RWPE1 (cell line): ENCODE data around the gene HOXB4.

Experiments
- CTCF ChIA-PET: fragments of 350-600 bp; sonication (Branson Sonifier 250); formaldehyde crosslinking; extraction: SDS; loops from one replicate; lab custom pipeline; 2021; lab: Yijun Ruan, JAX
- POLR2A ChIA-PET: fragments of 400-600 bp; formaldehyde crosslinking; extraction: SDS; loops from one replicate; lab custom pipeline; 2020; ENCODE audit warnings: antibody characterized with exemption; ENCODE audit not compliant: low non-redundant PET; lab: Yijun Ruan, JAX
- DNase-seq: peaks from one replicate; pipeline ENCODE4 v3.0.0; 2012; ENCODE audit warnings: low spot score
- H3K27ac ChIP-seq: fragments of 450-650 bp; 2 replicates; pipeline ENCODE4 v1.5.1; 2017
- CTCF ChIP-seq: fragments of 450-650 bp; conservative IDR thresholded peaks from 2 replicates; pipeline ENCODE4 v1.5.1; 2017; ENCODE audit warnings: low read depth, mild to moderate bottlenecking

HOXB4 gene

GRCh38 chr17:48577946-48578615 lies at the start of gene HOXB4:
Gene HOXB4 (minus strand): TSS chr17:48578350. CDS start chr17:48578319, 31 bp downstream.
- no peak for TF ChIP-seq CTCF
- POLR2A ChIA-PET: no interaction called here
- CTCF ChIA-PET: interaction anchor here (0.6 kb wide), 1 partner anchor 86 kb away, joined by 3 read pairs; no protein-coding TSS in a partner anchor
- H3K27ac ChIP-seq: peak within 1 kb of the TSS; percentile 74
- DNase-seq: peak; percentile 71

GRCh38 chr17:48627118-48627597 lies 49.0 kb upstream of the HOXB4 start:
- TF ChIP-seq CTCF: no peak
- ChIA-PET CTCF (interaction anchor here (0.5 kb wide), 1 partner anchor 14 kb away, joined by 3 read pairs; no protein-coding TSS in a partner anchor), POLR2A (no interaction called here)
- H3K27ac ChIP-seq: no peak overlapping the region
- no peak for DNase-seq

DNA sequence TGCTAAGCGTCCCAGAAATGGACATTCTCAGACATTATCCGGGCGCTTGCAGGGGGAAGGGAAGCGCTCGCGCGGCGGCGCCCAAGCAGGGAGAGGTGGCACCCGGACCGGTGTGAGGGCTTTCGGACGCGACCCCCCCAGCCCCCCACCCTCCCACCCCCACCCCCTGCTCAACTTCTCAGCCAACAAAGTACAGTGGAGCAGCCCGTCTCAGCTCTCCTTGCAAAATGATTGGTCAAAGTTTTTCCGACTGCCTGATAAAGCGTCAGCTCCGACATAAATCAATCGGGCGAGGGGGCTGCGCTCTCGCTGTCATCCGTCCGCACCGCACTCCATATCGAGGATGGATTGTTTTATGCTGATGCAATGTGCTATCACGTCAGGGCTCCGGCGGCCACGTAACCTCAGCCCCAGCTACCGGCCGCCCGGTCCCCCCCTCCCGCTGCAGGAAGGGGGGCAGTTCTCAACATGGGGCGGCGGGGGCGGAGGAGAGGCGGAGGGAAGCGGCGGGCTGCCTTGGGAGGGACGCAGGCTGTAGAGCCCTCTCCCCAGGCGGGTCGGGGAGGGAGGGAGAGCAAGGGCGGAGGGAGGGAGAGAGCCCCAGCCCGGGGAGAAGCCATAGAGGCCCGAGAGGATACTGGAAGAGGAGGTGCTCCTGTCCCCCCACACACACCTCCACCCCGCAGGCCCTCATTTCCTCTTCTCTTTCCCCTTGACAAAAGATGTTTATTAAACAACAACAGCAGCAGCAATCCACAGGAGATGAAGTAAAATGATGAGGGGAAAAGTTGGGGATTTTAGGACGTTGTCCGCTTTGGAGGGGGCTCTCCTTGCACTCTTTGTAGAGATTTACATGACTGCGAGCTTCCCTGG lies 48.3 kb upstream of the HOXB4 start, which contains the start of gene HOXB9:
Gene HOXB9, minus strand, starts transcription at position 114 of the 873 bp plus-strand sequence. Its CDS starts 89 bp downstream, at position 25.
- DNase-seq: no peak
- POLR2A ChIA-PET: no interaction called here
- CTCF ChIA-PET: interaction anchor here (0.5 to 1.2 kb wide), 4 partner anchors 10 to 43 kb away, joined by 3 to 6 read pairs (median 4); no protein-coding TSS in a partner anchor
- no peak for TF ChIP-seq CTCF
- H3K27ac ChIP-seq: peak within 1 kb of the TSS; percentile 3; the same call in 1 of the 2 replicates

DNA sequence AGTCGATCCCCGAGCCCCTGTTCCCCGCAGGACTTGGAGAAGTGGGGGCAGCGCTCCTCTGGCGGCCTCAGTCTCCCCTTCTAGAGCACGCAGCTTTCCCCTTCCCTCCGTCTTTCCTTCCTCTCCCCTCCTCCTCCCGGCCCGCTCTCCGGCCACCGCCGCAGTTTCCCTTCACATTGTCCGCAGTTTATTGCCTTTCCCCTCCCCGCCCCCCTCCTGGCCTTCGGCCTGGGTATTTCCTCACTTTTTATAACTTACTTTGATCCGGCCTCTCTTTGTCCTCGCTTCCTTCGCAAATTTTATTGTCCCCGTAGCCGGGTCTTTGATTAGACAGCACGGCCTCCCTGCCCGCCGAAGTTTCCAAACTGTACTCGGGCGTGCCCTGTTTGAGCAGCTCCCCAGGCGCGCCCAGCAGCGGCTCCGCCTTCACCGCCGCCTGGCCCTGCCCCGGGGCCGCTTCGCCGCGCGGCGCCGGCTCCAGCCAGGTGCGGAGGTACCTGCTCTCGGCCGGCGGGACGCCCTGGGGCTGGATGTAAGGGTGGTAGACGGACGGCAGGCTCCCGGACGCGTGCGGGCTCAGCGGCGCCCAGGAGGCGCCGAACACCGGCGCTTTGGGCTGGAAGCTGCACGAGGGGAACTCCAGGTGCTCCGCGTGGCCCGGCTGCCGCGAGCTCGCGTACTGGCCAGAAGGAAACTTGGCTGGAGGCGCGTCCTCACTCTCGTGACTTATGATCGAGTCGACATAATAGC lies 47.5 kb upstream of the HOXB4 start:
- no peak for TF ChIP-seq CTCF
- DNase-seq: peak; percentile 69
- ChIA-PET CTCF (interaction anchor here (0.6 to 1.2 kb wide), 5 partner anchors 11 to 608 kb away, joined by 3 to 6 read pairs (median 4); no protein-coding TSS in a partner anchor), POLR2A (interaction anchor here (0.5 kb wide), 1 partner anchor 474 kb away, joined by 3 read pairs; no protein-coding TSS in a partner anchor)
- H3K27ac ChIP-seq: peak overlapping the region; percentile 3; the same call in 1 of the 2 replicates

DNA sequence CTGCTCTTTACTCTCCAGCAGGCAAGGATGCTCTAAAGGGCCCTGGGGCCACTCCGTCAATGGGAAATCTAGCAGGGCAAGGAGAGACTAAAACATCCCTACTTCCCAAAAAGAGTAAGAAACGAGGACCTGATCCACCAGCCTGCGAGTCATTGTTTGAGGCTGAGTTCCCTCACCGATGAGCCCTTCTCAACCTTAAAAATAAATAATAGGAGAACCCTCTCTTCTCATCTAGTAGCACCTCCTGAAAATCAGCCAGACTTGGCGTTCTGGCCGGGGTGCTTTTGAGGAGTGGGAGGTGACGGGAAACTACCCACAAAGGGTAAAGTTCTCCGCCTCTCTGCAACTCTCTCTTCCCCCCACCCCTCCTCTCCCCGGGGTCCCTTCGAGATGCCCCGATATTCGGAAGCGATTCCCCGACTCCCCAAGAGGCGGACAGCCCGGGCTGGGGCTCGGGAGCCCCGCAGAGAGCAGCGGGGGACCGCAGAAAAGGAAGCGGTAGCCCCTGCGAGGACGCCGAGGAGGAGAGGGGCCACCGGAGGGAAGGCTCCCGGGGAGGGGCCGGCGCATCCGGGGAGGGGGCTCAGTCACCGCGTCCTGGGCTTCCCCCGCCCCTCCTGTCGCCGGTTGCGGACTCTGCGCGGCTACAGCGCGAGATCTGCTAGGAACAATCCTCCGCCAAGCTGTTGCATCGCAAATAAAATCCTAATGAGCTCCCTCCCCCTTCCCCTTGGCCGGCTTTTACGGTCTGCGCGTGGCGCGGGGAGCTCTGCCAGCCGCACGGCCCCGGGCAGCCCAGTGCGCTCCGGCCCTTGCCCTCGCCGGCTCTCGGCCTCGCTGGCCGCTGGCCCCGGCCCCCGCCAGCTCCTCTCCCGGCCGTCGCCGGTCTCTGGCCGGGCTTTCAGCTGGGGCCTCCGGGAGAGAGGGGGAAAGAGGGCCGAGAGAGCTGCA lies 46.7 kb upstream of the HOXB4 start:
- POLR2A ChIA-PET: interaction anchor here (0.5 to 0.6 kb wide), 2 partner anchors 12 to 473 kb away, joined by 3 read pairs; no protein-coding TSS in a partner anchor

More for the DNA sequence above, 46.7 kb upstream of the HOXB4 start:
- TF ChIP-seq CTCF: no peak
- DNase-seq: no peak
- no peak overlapping the region; the same call in 1 of the 2 replicates for H3K27ac ChIP-seq
- CTCF ChIA-PET: interaction anchor here (0.6 to 1.2 kb wide), 5 partner anchors 12 to 1377 kb away, joined by 3 to 6 read pairs (median 4); no protein-coding TSS in a partner anchor
